GM19397 (cell line): ENCODE data around the gene NANOS2.
"Not testable (repeated sequence)": the region's sequence is repeated elsewhere in the genome, so short reads cannot be mapped to it uniquely, and the experiment has no call there.

Source experiments
- ATAC-seq: cut with Tn5 transposase; IDR thresholded peaks from one replicate; pipeline ENCODE4 v1.9.1; 2021; ENCODE audit warnings: mild to moderate bottlenecking, moderate library complexity; ENCODE audit not compliant: unreplicated experiment

The NANOS2 gene

GRCh38 chr19:45878043-45878794, 36.4 kb downstream of the NANOS2 start:
- ATAC-seq: no peak

DNA sequence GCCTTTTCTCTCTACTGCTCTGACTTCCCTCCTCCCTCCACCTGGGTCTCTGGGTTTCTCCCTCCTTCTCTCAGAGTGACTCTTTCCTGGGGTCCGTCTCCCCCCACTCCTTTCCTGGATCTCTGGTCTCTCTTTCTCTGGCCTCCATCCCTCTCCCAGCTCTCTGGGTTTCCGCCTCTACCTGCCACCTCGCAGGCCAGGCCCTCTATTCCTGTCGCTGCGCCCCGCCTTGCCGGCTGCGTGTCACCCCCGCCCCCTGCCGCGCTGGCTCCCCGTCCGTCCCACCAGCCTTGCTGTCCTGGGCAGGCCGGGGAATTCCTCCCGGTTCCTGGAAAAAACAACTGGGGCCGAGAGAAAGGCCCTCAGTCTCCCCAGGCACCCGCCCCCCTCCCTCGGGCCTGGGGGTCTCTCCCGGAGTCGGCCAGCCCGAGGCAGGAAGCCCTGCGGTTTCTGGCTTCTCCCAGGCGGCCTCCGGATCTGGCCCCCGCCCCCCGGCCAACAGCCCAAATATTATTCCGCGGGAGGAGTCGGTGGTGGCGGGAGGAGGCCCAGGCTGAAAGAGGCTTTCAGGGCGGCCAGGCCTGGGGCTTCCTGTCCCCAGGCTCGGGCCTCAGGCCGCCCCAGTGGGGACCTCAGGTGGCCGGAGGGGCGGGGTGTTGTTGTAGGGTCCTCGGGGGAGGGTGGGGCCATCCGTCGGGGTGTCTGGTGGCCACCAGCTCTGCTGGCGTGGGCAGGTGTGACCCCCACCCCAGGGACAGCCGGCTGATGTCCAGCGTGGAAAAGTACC, 38.0 kb downstream of the NANOS2 start:
- no peak for ATAC-seq

DNA sequence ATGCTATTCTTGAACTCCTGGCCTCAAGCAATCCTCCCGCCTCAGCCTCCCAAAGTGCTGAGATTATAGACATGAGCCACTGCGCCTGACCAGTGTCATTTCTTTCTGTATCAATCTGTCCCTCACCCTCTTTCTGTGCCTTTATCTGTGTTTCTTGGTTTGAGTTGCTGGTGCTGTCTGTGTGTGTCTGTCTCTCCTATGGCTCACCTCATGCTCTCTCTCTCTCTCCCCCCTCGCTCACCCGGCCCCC, 38.5 kb downstream of the NANOS2 start:
- ATAC-seq: no peak

GRCh38 chr19:45874620-45874966, 40.0 kb downstream of the NANOS2 start:
- ATAC-seq: no peak

DNA sequence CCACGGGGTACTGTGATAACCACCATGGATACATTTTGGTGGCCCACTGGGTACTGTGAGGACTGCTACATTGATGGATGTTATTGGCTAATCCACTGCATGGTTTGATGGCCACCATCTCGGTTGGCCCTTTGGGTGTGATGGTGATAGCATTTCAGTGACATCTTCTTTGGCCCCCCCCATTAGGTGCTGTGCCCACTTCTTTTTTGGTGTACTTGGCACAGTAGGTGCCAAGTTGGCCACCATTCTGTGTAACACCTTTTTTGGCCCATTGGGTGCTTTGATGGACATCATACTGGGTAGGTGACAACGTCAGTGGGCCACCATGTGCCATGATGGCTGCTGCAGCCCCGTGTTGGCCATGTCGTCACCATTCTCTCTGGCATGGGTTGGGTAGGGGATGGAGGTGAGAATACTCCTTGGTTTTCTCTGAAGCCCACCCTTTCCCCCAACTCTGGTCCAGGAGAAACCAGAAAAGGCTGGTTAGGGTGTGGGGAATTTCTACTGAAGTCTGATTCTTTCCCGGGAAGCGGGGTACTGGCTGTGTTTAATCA, 41.3 kb downstream of the NANOS2 start:
- no peak for ATAC-seq

DNA sequence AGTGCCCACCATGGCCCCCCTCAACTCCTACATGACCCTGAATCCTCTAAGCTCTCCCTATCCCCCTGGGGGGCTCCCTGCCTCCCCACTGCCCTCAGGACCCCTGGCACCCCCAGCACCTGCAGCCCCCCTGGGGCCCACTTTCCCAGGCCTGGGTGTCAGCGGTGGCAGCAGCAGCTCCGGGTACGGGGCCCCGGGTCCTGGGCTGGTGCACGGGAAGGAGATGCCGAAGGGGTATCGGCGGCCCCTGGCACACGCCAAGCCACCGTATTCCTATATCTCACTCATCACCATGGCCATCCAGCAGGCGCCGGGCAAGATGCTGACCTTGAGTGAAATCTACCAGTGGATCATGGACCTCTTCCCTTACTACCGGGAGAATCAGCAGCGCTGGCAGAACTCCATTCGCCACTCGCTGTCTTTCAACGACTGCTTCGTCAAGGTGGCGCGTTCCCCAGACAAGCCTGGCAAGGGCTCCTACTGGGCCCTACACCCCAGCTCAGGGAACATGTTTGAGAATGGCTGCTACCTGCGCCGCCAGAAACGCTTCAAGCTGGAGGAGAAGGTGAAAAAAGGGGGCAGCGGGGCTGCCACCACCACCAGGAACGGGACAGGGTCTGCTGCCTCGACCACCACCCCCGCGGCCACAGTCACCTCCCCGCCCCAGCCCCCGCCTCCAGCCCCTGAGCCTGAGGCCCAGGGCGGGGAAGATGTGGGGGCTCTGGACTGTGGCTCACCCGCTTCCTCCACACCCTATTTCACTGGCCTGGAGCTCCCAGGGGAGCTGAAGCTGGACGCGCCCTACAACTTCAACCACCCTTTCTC, 42.3 kb downstream of the NANOS2 start:
- no peak for ATAC-seq

GRCh38 chr19:45870798-45871197, 43.8 kb downstream of the NANOS2 start:
- ATAC-seq: no peak

GRCh38 chr19:45867241-45867640, 47.3 kb downstream of the NANOS2 start:
- not testable (repeated sequence) for ATAC-seq

- ATAC-seq: no peak
These were observed 48.0 kb downstream of the NANOS2 start for GRCh38 chr19:45866400-45867176.

- no peak for ATAC-seq
These were observed 49.2 kb downstream of the NANOS2 start for GRCh38 chr19:45865269-45865948.

DNA sequence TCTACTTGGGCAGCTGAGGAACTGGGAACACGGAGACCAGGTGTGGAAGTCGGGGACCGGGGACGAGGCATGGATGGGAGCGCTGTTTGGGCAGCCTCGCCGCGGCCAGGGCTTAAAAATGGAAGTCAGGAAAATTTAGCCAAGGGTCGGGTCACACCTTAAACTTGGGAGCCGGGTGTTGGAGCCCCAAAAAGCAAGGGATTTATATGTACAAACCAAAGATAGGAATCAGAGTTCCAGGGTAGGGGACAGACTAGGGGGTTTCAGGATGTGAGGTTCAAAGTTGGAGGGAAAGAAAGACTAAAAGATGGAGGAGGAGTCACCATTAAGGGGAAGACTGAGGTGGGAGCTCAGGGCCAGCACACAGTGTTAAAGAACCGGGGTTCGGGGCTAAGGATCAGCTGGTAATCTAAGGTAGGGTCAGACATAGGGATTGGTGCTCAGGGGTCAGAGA, 49.9 kb downstream of the NANOS2 start:
- ATAC-seq: no peak

GRCh38 chr19:45863840-45864628, 50.5 kb downstream of the NANOS2 start, which contains the start of gene FOXA3:
Gene FOXA3 (plus strand): TSS chr19:45864326. CDS start chr19:45864457, 131 bp downstream.
- ATAC-seq: peak; percentile 41

DNA sequence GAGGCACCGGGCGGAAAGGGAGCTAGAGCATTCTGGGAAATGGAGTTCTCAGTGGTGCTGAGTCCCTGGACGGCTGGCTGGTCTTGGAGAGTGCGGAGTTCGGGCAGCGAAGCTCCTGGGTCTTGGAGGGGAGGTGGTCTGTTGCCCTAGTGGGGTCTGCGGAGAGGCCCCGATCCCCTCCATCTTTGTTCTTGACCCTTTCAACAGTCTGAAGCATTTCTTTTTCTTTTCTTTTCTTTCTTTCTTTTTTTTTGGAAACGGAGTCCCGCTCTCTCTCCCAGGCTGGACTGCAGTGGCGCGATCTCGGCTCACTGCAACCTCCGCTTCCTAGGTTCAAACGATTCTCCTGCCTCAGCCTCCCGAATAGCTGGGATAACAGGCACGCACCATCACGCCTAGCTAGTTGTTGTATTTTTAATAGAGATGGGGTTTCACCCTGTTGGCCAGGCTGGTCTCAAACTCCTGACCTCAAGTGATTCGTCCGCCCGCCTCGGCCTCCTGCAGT, 51.2 kb downstream of the NANOS2 start:
- no peak for ATAC-seq
